HEK293 (cell line): Measurements from ENCODE around the gene FAM118A.
A peak's percentile ranks its signal among the peaks of the same experiment; 100 is the strongest.

Experiments used
- CTCF ChIA-PET: fragments of 350-600 bp; formaldehyde crosslinking; extraction: SDS; loops from one replicate; lab custom pipeline; 2021; ENCODE audit warnings: antibody characterized with exemption; lab: Yijun Ruan, JAX
- POLR2A ChIA-PET: fragments of 300-600 bp; formaldehyde crosslinking; extraction: SDS; loops from one replicate; lab custom pipeline; 2020; ENCODE audit warnings: antibody characterized with exemption, inconsistent platforms; lab: Yijun Ruan, JAX
- H3K27ac ChIP-seq: fragments of 200-500 bp; sonication (Bioruptor generic); 2 replicates; pipeline ENCODE4 v1.5.1; 2014; ENCODE audit warnings: low read depth, low read length, control low read depth, inconsistent platforms; ENCODE audit errors: extremely low read depth
- H3K36me3 ChIP-seq, 2 experiments: fragments of 200-500 bp in 1 of 2; sonication (Bioruptor generic) in 1 of 2; 1 replicate in 1 of 2; 2 replicates in 1 of 2; pipeline ENCODE4 v1.5.1; 2014 to 2017; ENCODE audit warnings: inconsistent platforms in 2 of 2, low read length in 2 of 2; ENCODE audit not compliant: control insufficient read depth in 2 of 2, insufficient read depth in 1 of 2
- H3K4me1 ChIP-seq: fragments of 200-500 bp; sonication (Bioruptor generic); 2 replicates; pipeline ENCODE4 v1.5.1; 2014; ENCODE audit warnings: mild to moderate bottlenecking, low read length, inconsistent platforms; ENCODE audit not compliant: control insufficient read depth, insufficient read depth
- H3K4me3 ChIP-seq: 2 replicates; pipeline ENCODE4 v1.5.1; 2011; ENCODE audit warnings: low read depth, mild to moderate bottlenecking, control low read depth, low read length, moderate library complexity
- H3K9me3 ChIP-seq: fragments of 200-500 bp; sonication (Bioruptor generic); 2 replicates; pipeline ENCODE4 v1.5.1; 2014; ENCODE audit warnings: low read depth, low read length, inconsistent platforms; ENCODE audit not compliant: control insufficient read depth, insufficient read depth
- BCL11A ChIP-seq: fragments of 450-650 bp; formaldehyde crosslinking; IDR thresholded peaks from 2 replicates; pipeline ENCODE4 v1.5.1; 2016; ENCODE audit warnings: low read depth, missing biosample characterization, missing genetic modification characterization
- EGR2 ChIP-seq: fragments of 450-650 bp; formaldehyde crosslinking; IDR thresholded peaks from 2 replicates; pipeline ENCODE4 v1.5.1; 2016; ENCODE audit warnings: low read depth, missing biosample characterization, missing genetic modification characterization
- HOXC10 ChIP-seq: sonication (generic); formaldehyde crosslinking; IDR thresholded peaks from 2 replicates; pipeline ENCODE4 v1.8.1; 2023; ENCODE audit warnings: mild to moderate bottlenecking, missing genetic modification reagents
- IKZF3 ChIP-seq: fragments of 450-650 bp; IDR thresholded peaks from 2 replicates; pipeline ENCODE4 v1.5.0; 2018; ENCODE audit warnings: missing biosample characterization, mild to moderate bottlenecking, missing genetic modification characterization, moderate library complexity
- OVOL3 ChIP-seq: fragments of 450-650 bp; formaldehyde crosslinking; IDR thresholded peaks from 2 replicates; pipeline ENCODE4 v1.5.1; 2016; ENCODE audit warnings: missing biosample characterization, missing genetic modification characterization
- SCRT2 ChIP-seq: fragments of 450-650 bp; formaldehyde crosslinking; IDR thresholded peaks from 2 replicates; pipeline ENCODE4 v1.5.1; 2016; ENCODE audit warnings: missing biosample characterization, missing genetic modification characterization
- SP3 ChIP-seq: fragments of 450-650 bp; formaldehyde crosslinking; IDR thresholded peaks from 2 replicates; pipeline ENCODE4 v1.5.1; 2016; ENCODE audit warnings: missing biosample characterization, missing genetic modification characterization
- TSHZ1 ChIP-seq: fragments of 450-650 bp; formaldehyde crosslinking; IDR thresholded peaks from 2 replicates; pipeline ENCODE4 v1.5.1; 2016; ENCODE audit warnings: missing biosample characterization, missing genetic modification characterization, borderline replicate concordance
- ZBTB17 ChIP-seq: fragments of 450-650 bp; formaldehyde crosslinking; IDR thresholded peaks from 2 replicates; pipeline ENCODE4 v1.5.1; 2016; ENCODE audit warnings: missing biosample characterization, missing genetic modification characterization
- ZBTB44 ChIP-seq: fragments of 450-650 bp; IDR thresholded peaks from 2 replicates; pipeline ENCODE4 v1.5.1; 2018; ENCODE audit warnings: missing biosample characterization, mild to moderate bottlenecking, missing genetic modification characterization
- ZBTB48 ChIP-seq: fragments of 450-650 bp; formaldehyde crosslinking; IDR thresholded peaks from 2 replicates; pipeline ENCODE4 v1.5.1; 2016; ENCODE audit warnings: missing biosample characterization, missing genetic modification characterization
- ZBTB8A ChIP-seq: fragments of 450-650 bp; formaldehyde crosslinking; IDR thresholded peaks from 2 replicates; pipeline ENCODE4 v1.5.1; 2016; ENCODE audit warnings: missing biosample characterization, missing genetic modification characterization
- ZNF146 ChIP-seq: fragments of 450-650 bp; formaldehyde crosslinking; IDR thresholded peaks from 2 replicates; pipeline ENCODE4 v1.5.1; 2016; ENCODE audit warnings: missing biosample characterization, missing genetic modification characterization
- ZNF19 ChIP-seq: fragments of 450-650 bp; formaldehyde crosslinking; IDR thresholded peaks from 2 replicates; pipeline ENCODE4; 2016; ENCODE audit warnings: missing biosample characterization, missing genetic modification characterization, low read depth
- ZNF211 ChIP-seq: fragments of 450-650 bp; formaldehyde crosslinking; IDR thresholded peaks from 2 replicates; pipeline ENCODE4 v1.5.1; 2016; ENCODE audit warnings: low read depth, missing biosample characterization, missing genetic modification characterization
- ZNF214 ChIP-seq: fragments of 450-650 bp; formaldehyde crosslinking; IDR thresholded peaks from 2 replicates; pipeline ENCODE4 v1.5.1; 2017; ENCODE audit warnings: missing biosample characterization, mild to moderate bottlenecking, missing genetic modification characterization, borderline replicate concordance
- ZNF335 ChIP-seq: fragments of 450-650 bp; formaldehyde crosslinking; conservative IDR thresholded peaks from 2 replicates; pipeline ENCODE4 v1.5.1; 2016; ENCODE audit warnings: missing biosample characterization, missing genetic modification characterization
- ZNF449 ChIP-seq: fragments of 450-650 bp; formaldehyde crosslinking; IDR thresholded peaks from 2 replicates; pipeline ENCODE4 v1.5.1; 2017; ENCODE audit warnings: missing biosample characterization, mild to moderate bottlenecking, missing genetic modification characterization, moderate library complexity
- ZNF473 ChIP-seq: fragments of 450-650 bp; formaldehyde crosslinking; IDR thresholded peaks from 2 replicates; pipeline ENCODE4 v1.5.1; 2017; ENCODE audit warnings: missing biosample characterization, missing genetic modification characterization
- ZNF514 ChIP-seq: fragments of 450-650 bp; formaldehyde crosslinking; IDR thresholded peaks from 2 replicates; pipeline ENCODE4 v1.5.1; 2016; ENCODE audit warnings: missing biosample characterization, missing genetic modification characterization
- ZNF558 ChIP-seq: fragments of 450-650 bp; formaldehyde crosslinking; IDR thresholded peaks from 2 replicates; pipeline ENCODE4 v1.5.1; 2016; ENCODE audit warnings: missing biosample characterization, missing genetic modification characterization
- ZNF585B ChIP-seq: fragments of 450-650 bp; formaldehyde crosslinking; IDR thresholded peaks from 2 replicates; pipeline ENCODE4 v1.5.1; 2016; ENCODE audit warnings: missing biosample characterization, missing genetic modification characterization
- ZNF658 ChIP-seq: fragments of 450-650 bp; formaldehyde crosslinking; IDR thresholded peaks from 2 replicates; pipeline ENCODE4; 2016; ENCODE audit warnings: missing biosample characterization, missing genetic modification characterization
- TF ChIP-seq, protein P1 (sequence below): fragments of 450-650 bp; formaldehyde crosslinking; IDR thresholded peaks from 2 replicates; pipeline ENCODE4 v1.5.1; 2017; ENCODE audit warnings: missing biosample characterization, missing genetic modification characterization
- TF ChIP-seq, protein P2 (sequence below): fragments of 450-650 bp; formaldehyde crosslinking; IDR thresholded peaks from 2 replicates; pipeline ENCODE4 v1.5.1; 2017; ENCODE audit warnings: missing biosample characterization, missing genetic modification characterization

FAM118A gene

GRCh38 chr22:45268167-45268957, 41.4 kb upstream of the FAM118A start (continued):
- TF ChIP-seq ZNF449 (tag by site-specific recombination) (no peak), ZBTB44 (tag by site-specific recombination) (no peak), ZNF214 (tag by site-specific recombination) (no peak), ZNF473 (tag by site-specific recombination) (no peak), OVOL3 (tag by site-specific recombination) (no peak), ZNF658 (tag by site-specific recombination) (no peak), ZBTB17 (no peak), IKZF3 (no peak), ZNF558 (tag by site-specific recombination) (no peak), ZBTB8A (tag by site-specific recombination) (no peak), ZNF335 (tag by site-specific recombination) (no peak), ZBTB48 (tag by site-specific recombination) (peak; percentile 60), SP3 (tag by site-specific recombination) (peak; percentile 12)
- TF ChIP-seq, protein P1, sequence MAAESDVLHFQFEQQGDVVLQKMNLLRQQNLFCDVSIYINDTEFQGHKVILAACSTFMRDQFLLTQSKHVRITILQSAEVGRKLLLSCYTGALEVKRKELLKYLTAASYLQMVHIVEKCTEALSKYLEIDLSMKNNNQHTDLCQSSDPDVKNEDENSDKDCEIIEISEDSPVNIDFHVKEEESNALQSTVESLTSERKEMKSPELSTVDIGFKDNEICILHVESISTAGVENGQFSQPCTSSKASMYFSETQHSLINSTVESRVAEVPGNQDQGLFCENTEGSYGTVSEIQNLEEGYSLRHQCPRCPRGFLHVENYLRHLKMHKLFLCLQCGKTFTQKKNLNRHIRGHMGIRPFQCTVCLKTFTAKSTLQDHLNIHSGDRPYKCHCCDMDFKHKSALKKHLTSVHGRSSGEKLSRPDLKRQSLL, result no peak
- TF ChIP-seq, protein P2, sequence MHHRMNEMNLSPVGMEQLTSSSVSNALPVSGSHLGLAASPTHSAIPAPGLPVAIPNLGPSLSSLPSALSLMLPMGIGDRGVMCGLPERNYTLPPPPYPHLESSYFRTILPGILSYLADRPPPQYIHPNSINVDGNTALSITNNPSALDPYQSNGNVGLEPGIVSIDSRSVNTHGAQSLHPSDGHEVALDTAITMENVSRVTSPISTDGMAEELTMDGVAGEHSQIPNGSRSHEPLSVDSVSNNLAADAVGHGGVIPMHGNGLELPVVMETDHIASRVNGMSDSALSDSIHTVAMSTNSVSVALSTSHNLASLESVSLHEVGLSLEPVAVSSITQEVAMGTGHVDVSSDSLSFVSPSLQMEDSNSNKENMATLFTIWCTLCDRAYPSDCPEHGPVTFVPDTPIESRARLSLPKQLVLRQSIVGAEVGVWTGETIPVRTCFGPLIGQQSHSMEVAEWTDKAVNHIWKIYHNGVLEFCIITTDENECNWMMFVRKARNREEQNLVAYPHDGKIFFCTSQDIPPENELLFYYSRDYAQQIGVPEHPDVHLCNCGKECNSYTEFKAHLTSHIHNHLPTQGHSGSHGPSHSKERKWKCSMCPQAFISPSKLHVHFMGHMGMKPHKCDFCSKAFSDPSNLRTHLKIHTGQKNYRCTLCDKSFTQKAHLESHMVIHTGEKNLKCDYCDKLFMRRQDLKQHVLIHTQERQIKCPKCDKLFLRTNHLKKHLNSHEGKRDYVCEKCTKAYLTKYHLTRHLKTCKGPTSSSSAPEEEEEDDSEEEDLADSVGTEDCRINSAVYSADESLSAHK (tag by site-specific recombination), result no peak

DNA sequence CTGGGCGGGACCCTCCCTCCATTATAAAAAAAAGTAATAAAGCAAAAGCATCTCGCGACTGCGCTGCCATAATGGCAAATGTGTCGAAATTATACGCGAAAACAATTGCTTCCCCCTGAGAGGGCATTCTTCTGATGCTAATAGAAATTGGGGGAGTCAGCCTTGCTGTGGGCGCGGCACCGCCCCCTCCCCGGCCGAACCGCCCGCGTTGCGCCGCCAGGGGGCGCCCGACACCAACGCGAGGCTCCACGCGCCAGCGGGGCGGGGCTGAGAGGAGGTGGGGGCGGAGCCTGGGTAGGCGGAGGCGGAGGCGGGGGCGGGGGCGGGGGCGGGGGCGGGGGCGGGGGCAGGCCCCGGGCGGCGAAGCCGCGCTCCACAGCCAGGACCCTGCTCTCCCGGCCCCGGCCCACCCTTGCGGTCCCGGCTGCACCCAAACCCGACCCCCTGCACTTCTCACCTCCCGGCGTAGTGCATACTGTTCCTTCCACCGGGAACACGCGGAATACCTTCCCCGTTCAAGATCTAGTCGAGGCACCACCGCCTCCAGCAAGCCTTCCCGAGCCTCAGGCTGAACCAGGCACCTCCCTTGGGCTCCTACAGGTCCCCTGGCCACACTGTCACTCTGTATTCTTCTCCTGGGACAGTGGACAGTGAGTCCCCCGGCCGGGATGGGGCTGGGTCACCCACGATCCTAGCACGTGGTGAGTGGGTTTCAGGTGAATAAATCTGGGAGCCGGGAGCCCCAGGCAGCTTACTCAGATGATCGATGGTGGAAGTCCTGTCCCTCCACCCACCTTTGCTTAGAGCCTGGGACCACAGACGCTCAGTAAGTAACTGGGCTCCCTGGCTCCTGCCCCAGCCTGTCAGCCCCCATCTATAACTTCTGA, 40.5 kb upstream of the FAM118A start:
- peak overlapping the region; percentile 56 for H3K4me3 ChIP-seq
- peak overlapping the region; percentile 28; the same call in 1 of the 2 replicates for H3K27ac ChIP-seq
- H3K36me3 ChIP-seq, result no peaks in the 10 kb centered on the region
- ChIA-PET POLR2A (no interaction called here), CTCF (interaction anchor here (0.6 to 4.5 kb wide), 7 partner anchors 49 to 297 kb away, joined by 3 to 25 read pairs (median 4); partner anchors contain the start of gene FBLN1)
- no peaks in the 10 kb centered on the region for H3K9me3 ChIP-seq
- H3K4me1 ChIP-seq, result peaks cover 4% of the 10 kb centered on the region; the same call in 1 of the 2 replicates
- TF ChIP-seq ZNF585B (no peak), SP3 (tag by site-specific recombination) (peak; percentile 55), TSHZ1 (no peak), ZNF146 (no peak), SCRT2 (tag by site-specific recombination) (peak; percentile 81), HOXC10 (CRISPR knock-in tag) (no peak), ZNF211 (tag by site-specific recombination) (no peak), EGR2 (peak; percentile 39; the same call in 1 of the 2 replicates), ZNF19 (tag by site-specific recombination) (no peak), ZNF514 (tag by site-specific recombination) (no peak), BCL11A (tag by site-specific recombination) (no peak)
